Upper lobe of left lung (tissue), 4 donors: ENCODE data around the gene ARL4A.

ENCODE experiments used
- CTCF ChIP-seq, 6 experiments: fragments of 450-650 bp in 4 of 6; fragments of 200-600 bp in 2 of 6; sonication (generic) in 2 of 6; IDR thresholded peaks; one replicate each; pipeline ENCODE4 v1.5.1; 2016 to 2019; ENCODE audit warnings: antibody characterized with exemption in 6 of 6
- POLR2A ChIP-seq, 4 donors: fragments of 450-650 bp; IDR thresholded peaks; one replicate each; pipeline ENCODE4 v1.5.1; 2016 to 2017; ENCODE audit warnings: antibody characterized with exemption in 4 of 4, mild to moderate bottlenecking in 2 of 4
- POLR2AphosphoS5 ChIP-seq, 2 donors: sonication (generic); formaldehyde crosslinking; IDR thresholded peaks; one replicate each; pipeline ENCODE4 v1.5.1; 2017; ENCODE audit warnings: antibody characterized with exemption in 2 of 2

GRCh38 chr7:12701433-12701832, 14.0 kb downstream of the ARL4A start:
- no peak for TF ChIP-seq CTCF (IDR thresholded peaks at IDR 0.05)
- no peak for TF ChIP-seq POLR2A (IDR thresholded peaks at IDR 0.05)
- no peak for TF ChIP-seq POLR2AphosphoS5 (IDR thresholded peaks at IDR 0.05)
